ENCODE measurements around the gene UBQLNL. TPM values are rescaled to one million over a fixed set of nuclear protein-coding genes. Genes with fewer than 3 reads are reported as not detected.

UBQLNL gene, protein sequence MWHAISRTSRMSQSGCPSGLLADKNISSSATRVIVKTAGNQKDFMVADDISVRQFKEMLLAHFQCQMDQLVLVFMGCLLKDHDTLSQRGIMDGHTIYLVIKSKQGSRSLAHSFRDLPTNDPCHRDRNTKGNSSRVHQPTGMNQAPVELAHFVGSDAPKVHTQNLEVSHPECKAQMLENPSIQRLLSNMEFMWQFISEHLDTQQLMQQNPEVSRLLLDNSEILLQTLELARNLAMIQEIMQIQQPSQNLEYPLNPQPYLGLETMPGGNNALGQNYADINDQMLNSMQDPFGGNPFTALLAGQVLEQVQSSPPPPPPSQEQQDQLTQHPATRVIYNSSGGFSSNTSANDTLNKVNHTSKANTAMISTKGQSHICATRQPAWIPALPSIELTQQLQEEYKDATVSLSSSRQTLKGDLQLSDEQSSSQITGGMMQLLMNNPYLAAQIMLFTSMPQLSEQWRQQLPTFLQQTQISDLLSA
- total RNA-seq: 1 to 10 TPM; 1.2 to 3.7 (median 2.1) TPM

DNA sequence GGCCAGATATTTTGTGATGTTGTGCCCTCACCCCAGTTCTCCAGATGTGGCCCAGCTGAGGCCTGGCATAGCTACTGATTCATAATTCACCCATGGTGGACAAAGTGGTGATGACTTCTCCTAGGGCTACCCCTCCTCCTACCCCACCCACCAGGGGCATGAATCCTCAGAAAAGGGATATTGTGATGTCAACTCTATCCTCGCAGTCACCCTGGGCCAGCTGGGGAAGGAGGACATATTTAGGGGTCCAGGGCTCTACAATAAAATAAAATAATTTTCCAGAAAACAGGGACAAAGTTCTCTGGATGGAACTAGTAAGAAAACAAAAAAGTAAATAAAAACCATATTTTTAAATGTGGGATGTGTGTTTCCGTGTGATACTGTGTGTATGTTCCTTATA lies at the start of gene UBQLNL:
TSS of gene UBQLNL (minus strand) at position 101 of the 400 bp plus-strand sequence. CDS start 258 bp downstream, outside the sequence.
- TF ChIP-seq EP300 (IDR thresholded peaks at IDR 0.05) (no peak), POLR2A (IDR thresholded peaks at IDR 0.05) (no peak)
- TF ChIP-seq, protein P1, sequence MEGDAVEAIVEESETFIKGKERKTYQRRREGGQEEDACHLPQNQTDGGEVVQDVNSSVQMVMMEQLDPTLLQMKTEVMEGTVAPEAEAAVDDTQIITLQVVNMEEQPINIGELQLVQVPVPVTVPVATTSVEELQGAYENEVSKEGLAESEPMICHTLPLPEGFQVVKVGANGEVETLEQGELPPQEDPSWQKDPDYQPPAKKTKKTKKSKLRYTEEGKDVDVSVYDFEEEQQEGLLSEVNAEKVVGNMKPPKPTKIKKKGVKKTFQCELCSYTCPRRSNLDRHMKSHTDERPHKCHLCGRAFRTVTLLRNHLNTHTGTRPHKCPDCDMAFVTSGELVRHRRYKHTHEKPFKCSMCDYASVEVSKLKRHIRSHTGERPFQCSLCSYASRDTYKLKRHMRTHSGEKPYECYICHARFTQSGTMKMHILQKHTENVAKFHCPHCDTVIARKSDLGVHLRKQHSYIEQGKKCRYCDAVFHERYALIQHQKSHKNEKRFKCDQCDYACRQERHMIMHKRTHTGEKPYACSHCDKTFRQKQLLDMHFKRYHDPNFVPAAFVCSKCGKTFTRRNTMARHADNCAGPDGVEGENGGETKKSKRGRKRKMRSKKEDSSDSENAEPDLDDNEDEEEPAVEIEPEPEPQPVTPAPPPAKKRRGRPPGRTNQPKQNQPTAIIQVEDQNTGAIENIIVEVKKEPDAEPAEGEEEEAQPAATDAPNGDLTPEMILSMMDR (IDR thresholded peaks at IDR 0.05): no peak
- WGBS, 2 donors: 92 to 94% methylated on average over 2 of the region's 2 CpGs
- no peak for DNase-seq (ENCODE audit: low spot score in 2 of 2)
- no peak within 1 kb of the TSS for H3K27ac ChIP-seq
- H3K9me3 ChIP-seq: no peaks in the 10 kb centered on the region
- no peak within 1 kb of the TSS for H3K4me3 ChIP-seq
- H3K36me3 ChIP-seq: no peaks in the 10 kb centered on the region
- no peaks in the 10 kb centered on the region for H3K4me1 ChIP-seq
- no peaks in the 10 kb centered on the region for H3K27me3 ChIP-seq

DNA sequence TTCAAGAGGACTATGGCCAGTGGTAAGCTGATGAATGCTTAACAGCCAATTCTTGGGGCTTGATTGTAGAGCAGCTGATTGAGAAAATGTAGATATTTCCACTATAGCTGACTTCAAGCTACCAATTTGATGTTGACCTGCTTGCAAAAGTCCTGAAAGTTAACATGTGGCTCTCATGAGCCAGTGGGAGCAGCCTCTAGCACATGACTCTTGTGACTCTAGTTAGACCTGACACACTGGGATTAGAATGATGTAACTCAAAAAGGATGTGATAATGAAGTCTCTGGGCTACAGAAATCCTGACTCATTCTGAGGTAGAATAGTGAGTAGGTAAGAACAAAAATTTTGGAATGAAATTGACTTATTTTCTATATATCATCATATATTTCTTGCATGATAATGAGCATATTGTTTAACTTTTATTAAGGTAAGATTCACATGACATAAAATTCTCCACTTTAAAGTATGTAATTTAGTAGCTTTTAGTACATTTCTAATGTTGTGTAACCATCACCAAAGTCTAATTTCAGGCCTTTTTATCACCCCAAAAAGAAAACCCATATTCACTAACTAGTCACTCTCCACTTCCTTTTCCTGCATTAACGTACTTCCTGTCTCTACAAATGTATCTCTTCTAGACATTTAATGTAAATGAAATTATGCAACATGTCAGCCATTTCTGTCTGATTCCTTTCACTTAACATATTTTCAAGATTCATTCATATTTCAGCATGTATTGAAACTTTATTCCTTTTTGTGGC lies 47.9 kb upstream of the UBQLNL start:
- no peak for TF ChIP-seq POLR2A (IDR thresholded peaks at IDR 0.05)
- TF ChIP-seq, protein P1 (IDR thresholded peaks at IDR 0.05): no peak
- TF ChIP-seq EP300 (IDR thresholded peaks at IDR 0.05): no peak
- no peak for DNase-seq (ENCODE audit: low spot score in 2 of 2)
- 63 to 72% methylated on average over 1 of the region's 1 CpG for WGBS, 2 donors
- Histone ChIP-seq H3K4me3 (no peak overlapping the region), H3K36me3 (no peaks in the 10 kb centered on the region), H3K27me3 (no peaks in the 10 kb centered on the region), H3K9me3 (no peaks in the 10 kb centered on the region), H3K4me1 (no peaks in the 10 kb centered on the region), H3K27ac (no peak overlapping the region)

DNA sequence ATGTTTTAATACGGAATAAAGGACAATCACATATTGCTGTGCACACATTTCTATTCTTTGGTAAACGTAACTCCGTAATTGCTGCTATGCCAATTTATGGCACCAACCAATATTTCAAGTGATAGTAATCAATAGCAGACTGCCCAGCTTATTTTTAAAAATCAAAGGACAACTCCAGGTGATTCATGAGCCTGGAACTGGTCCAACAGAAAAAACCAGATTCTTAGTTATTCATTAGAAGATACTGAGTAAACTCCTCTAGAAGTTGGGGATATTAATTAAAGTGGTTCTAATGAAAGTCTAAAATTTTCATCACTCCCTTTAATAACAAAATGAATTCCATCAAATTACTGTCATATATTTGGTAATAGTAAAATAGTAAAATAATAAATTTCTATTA lies 41.3 kb upstream of the UBQLNL start:
- 64 to 86% methylated on average over 3 of the region's 3 CpGs for WGBS, 2 donors
- Histone ChIP-seq H3K27me3 (no peaks in the 10 kb centered on the region), H3K36me3 (no peaks in the 10 kb centered on the region), H3K4me1 (no peaks in the 10 kb centered on the region), H3K4me3 (no peak overlapping the region), H3K27ac (no peak overlapping the region), H3K9me3 (no peaks in the 10 kb centered on the region)
- no peak for TF ChIP-seq POLR2A (IDR thresholded peaks at IDR 0.05)
- TF ChIP-seq EP300 (IDR thresholded peaks at IDR 0.05): no peak
- TF ChIP-seq, protein P1 (IDR thresholded peaks at IDR 0.05): no peak
- no peak for DNase-seq (ENCODE audit: low spot score in 2 of 2)

DNA sequence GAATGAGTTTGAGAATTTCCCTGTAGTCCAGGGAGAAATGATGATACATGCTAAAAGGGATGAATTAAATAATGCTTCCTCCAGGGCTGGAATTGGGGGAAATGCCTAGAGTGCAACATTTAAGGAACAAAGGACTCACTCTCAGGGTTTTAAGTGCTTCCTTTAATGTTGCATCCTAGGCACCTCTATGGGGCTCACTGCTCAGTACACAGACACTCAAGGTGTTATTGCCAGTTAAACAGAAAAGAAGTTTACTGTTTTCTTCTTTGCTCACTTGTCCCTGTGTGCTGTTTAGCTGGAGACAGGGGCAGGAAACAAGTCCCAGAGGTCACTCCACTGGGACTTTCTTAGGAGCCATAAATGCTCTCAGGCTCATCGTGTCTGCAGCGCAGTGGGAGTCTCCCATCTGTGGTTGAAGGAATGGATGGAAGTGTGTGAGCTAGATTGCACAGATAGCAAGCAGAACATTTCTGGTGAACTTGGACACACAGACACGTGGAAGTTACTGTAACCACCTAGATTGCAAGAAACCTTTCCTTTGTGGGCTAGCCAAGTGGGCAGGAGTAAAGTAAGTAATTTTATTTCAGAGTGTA lies 40.2 kb upstream of the UBQLNL start:
- TF ChIP-seq, protein P1 (IDR thresholded peaks at IDR 0.05): no peak
- TF ChIP-seq POLR2A (IDR thresholded peaks at IDR 0.05) (no peak), EP300 (IDR thresholded peaks at IDR 0.05) (no peak)
- Histone ChIP-seq H3K9me3 (no peaks in the 10 kb centered on the region), H3K4me3 (no peak overlapping the region), H3K4me1 (no peaks in the 10 kb centered on the region), H3K27ac (no peak overlapping the region), H3K27me3 (no peaks in the 10 kb centered on the region), H3K36me3 (no peaks in the 10 kb centered on the region)
- no peak for DNase-seq (ENCODE audit: low spot score in 2 of 2)
- WGBS, 2 donors: 40 to 46% methylated on average over 3 of the region's 3 CpGs
